Neural crest cell (in vitro differentiated cells): ENCODE results near the gene PREX1. TPM values are rescaled to one million over a fixed set of nuclear protein-coding genes. Genes with fewer than 3 reads are reported as not detected.

Source experiments
- DNase-seq: peaks from one replicate; pipeline ENCODE4 v3.0.0; 2021; ENCODE audit warnings: low read depth, mixed read lengths, low spot score
- H3K27ac Mint-ChIP-seq: one replicate; pipeline ENCODE4 v1.8.0; 2021; ENCODE audit warnings: mild to moderate bottlenecking, mixed read lengths; ENCODE audit not compliant: unreplicated experiment
- H3K27me3 Mint-ChIP-seq: 2 replicates; pipeline ENCODE4 v1.8.0; 2021; ENCODE audit warnings: low read depth, mild to moderate bottlenecking, mixed read lengths
- H3K36me3 Mint-ChIP-seq: 2 replicates; pipeline ENCODE4 v1.8.0; 2021; ENCODE audit warnings: low read depth, mild to moderate bottlenecking, mixed read lengths
- H3K4me1 Mint-ChIP-seq: 2 replicates; pipeline ENCODE4 v1.8.0; 2021; ENCODE audit warnings: mixed read lengths
- H3K4me3 Mint-ChIP-seq: one replicate; pipeline ENCODE4 v1.8.0; 2021; ENCODE audit warnings: mild to moderate bottlenecking, mixed read lengths
- H3K9me3 Mint-ChIP-seq: 2 replicates; pipeline ENCODE4 v1.8.0; 2021; ENCODE audit warnings: mixed read lengths
- CTCF ChIP-seq: fragments of 200-600 bp; sonication (generic); conservative IDR thresholded peaks from 2 replicates; pipeline ENCODE4 v1.5.0; 2021; ENCODE audit warnings: antibody characterized with exemption, mild to moderate bottlenecking
- total RNA-seq: library from RNA; stranded (reverse); gene quantifications from 2 replicates; pipeline ENCODE4 v1.2.1, GENCODE V29; 2021

PREX1 gene
- total RNA-seq, 1 donor from 2014 or later, result 72.4 TPM

- no peaks in the 10 kb centered on the region for H3K27me3 Mint-ChIP-seq
- no peak for TF ChIP-seq CTCF
- no peak overlapping the region for H3K27ac Mint-ChIP-seq
- no peak overlapping the region for H3K4me3 Mint-ChIP-seq
- no peaks in the 10 kb centered on the region for H3K9me3 Mint-ChIP-seq
- no peak for DNase-seq
- H3K4me1 Mint-ChIP-seq, result no peaks in the 10 kb centered on the region
- peaks cover 26% of the 10 kb centered on the region for H3K36me3 Mint-ChIP-seq
Observed at GRCh38 chr20:48636301-48636700, 191.5 kb downstream of the PREX1 start.

GRCh38 chr20:48635791-48636267 is 192.0 kb downstream of the PREX1 start:
- peak; percentile 75 for DNase-seq
- Mint-ChIP-seq H3K4me1 (no peaks in the 10 kb centered on the region), H3K9me3 (no peaks in the 10 kb centered on the region), H3K27ac (no peak overlapping the region), H3K36me3 (peaks cover 27% of the 10 kb centered on the region), H3K27me3 (no peaks in the 10 kb centered on the region), H3K4me3 (no peak overlapping the region)
- peak; percentile 84 for TF ChIP-seq CTCF

GRCh38 chr20:48635361-48635760 is 192.4 kb downstream of the PREX1 start:
- TF ChIP-seq CTCF, result no peak
- peaks cover 24% of the 10 kb centered on the region for H3K36me3 Mint-ChIP-seq
- H3K4me3 Mint-ChIP-seq, result no peak overlapping the region
- H3K4me1 Mint-ChIP-seq, result no peaks in the 10 kb centered on the region
- H3K9me3 Mint-ChIP-seq, result no peaks in the 10 kb centered on the region
- DNase-seq, result no peak
- no peaks in the 10 kb centered on the region for H3K27me3 Mint-ChIP-seq
- no peak overlapping the region for H3K27ac Mint-ChIP-seq

GRCh38 chr20:48634641-48635040 is 193.2 kb downstream of the PREX1 start:
- peaks cover 21% of the 10 kb centered on the region for H3K36me3 Mint-ChIP-seq

GRCh38 chr20:48633620-48634257 is 194.1 kb downstream of the PREX1 start:
- no peak for TF ChIP-seq CTCF
- Mint-ChIP-seq H3K27me3 (no peaks in the 10 kb centered on the region), H3K9me3 (no peaks in the 10 kb centered on the region), H3K4me3 (no peak overlapping the region), H3K4me1 (no peaks in the 10 kb centered on the region), H3K36me3 (peaks cover 21% of the 10 kb centered on the region), H3K27ac (peak overlapping the region; percentile 69)
- DNase-seq, result no peak

More at GRCh38 chr20:48634641-48635040, 193.2 kb downstream of the PREX1 start:
- Mint-ChIP-seq H3K9me3 (no peaks in the 10 kb centered on the region), H3K27me3 (no peaks in the 10 kb centered on the region), H3K4me3 (no peak overlapping the region), H3K4me1 (no peaks in the 10 kb centered on the region), H3K27ac (no peak overlapping the region)
- DNase-seq, result no peak
- TF ChIP-seq CTCF, result no peak
